CD1c-positive myeloid dendritic cell (primary cell): Measurements from ENCODE around the gene C1QL3.

ENCODE experiments used
- DNase-seq: peaks from one replicate; pipeline ENCODE4 v3.0.0-alpha.2; 2016; ENCODE audit errors: extremely low spot score

C1QL3 gene

GRCh38 chr10:16493884-16494536, 27.7 kb downstream of the C1QL3 start:
- DNase-seq, result no peak

DNA sequence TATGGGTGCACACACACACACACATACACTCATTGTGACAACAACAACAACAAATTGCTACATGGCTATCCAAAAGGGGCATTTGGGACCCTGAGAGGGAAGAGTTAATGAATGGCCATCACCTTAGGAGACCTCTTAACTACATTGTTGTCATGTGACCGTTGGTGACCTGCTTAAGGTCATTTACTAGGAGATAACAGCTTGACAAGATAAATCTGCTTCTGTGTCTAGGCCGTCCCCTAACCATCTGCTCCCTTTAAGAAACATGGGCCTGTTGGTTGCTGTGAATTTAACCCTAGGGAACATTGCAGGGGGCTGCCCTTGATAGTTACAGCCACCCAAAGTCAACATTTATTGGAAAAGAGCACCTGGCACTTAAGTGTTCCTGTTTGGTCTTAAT, 29.7 kb downstream of the C1QL3 start:
- no peak for DNase-seq

DNA sequence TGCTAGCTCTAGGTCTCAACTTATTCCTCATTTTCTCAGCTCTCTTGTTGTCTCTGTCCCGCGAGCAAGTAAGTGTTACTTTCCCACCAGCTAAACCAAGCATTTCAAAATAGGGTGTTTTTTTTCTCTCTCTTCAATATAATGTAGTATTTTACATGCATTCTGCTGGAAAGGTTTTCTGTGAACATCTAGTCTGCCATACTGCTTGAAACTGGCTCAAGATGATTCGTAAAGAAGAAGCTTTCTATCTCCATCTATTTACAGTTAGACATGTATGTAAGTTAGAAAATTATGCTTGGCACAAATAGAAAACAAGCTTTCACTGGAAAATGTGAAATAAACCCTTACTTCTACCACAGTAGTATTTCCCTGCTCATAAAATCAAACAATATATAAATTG, 31.2 kb downstream of the C1QL3 start:
- DNase-seq, result no peak

GRCh38 chr10:16483241-16483917, 38.3 kb downstream of the C1QL3 start:
- no peak for DNase-seq

DNA sequence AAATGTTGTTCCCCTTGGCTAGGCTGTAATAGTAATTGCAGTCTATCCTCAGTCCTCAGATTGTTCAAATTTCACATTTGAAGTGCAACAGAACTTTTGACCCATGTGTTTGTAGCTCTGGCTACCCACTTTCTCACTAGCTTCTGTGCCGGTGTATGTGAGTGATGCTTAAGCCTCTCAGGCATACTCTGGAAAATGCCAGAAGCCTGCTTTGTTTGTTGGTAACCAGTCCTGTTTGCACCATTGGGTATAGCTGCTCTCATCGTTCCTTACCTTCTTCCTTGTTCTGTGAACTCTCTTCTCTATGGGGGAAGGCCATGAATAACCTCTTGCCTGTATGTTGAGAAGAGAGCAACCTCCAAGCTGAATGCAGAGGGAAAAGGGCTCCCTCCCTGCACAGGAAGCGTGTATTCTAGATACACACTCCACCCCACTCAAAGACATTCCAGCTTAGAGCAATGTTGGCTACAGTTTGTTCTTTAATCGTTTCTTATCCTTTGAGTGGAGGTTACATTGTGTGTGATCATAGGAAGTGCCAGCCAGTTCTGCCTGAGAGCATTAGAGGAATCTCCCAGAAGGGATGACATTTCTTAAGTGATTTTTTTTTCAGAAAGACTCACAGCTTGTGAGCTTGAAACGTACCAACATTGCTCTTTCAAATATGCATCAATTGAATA, 40.5 kb downstream of the C1QL3 start:
- DNase-seq, result no peak

- no peak for DNase-seq
Measured at GRCh38 chr10:16478801-16479200, 42.9 kb downstream of the C1QL3 start.

GRCh38 chr10:16477757-16478156, 43.9 kb downstream of the C1QL3 start:
- DNase-seq, result no peak

- no peak for DNase-seq
Measured at GRCh38 chr10:16472828-16473227, 48.9 kb downstream of the C1QL3 start.

DNA sequence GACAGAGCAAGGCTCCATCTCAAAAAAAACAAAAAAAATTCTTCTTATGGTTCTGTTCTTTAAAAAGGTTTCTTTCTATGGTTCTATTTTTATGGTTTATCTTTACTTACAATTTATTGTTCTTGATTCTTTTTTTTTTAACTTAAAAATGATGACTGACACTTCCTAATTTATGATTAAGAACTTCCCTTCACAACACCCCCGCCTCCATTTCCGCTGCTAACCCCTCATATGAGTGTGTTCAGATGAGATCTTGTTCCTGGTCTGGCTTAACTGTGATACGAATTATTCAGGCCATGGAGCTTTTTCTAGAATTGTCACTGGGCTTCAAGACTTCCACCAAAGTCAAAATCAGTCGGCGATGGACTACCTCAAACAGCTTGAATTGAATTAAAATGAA, 50.9 kb downstream of the C1QL3 start:
- peak; percentile 62 for DNase-seq

- no peak for DNase-seq
Measured at GRCh38 chr10:16466001-16466400, 55.7 kb downstream of the C1QL3 start.
